ENCODE data around the gene PLPP1.

The PLPP1 gene

GRCh38 chr5:55498457-55498856 lies 36.3 kb downstream of the PLPP1 start:
- DNase-seq, result no peak

GRCh38 chr5:55497712-55498111 lies 37.1 kb downstream of the PLPP1 start:
- no peak for DNase-seq

- no peak for DNase-seq
Measured at GRCh38 chr5:55495216-55495615, 39.5 kb downstream of the PLPP1 start.

- DNase-seq, result no peak
Measured at GRCh38 chr5:55492449-55492848, 42.3 kb downstream of the PLPP1 start.

- DNase-seq, result no peak
Measured at GRCh38 chr5:55485073-55485472, 49.7 kb downstream of the PLPP1 start.

- DNase-seq, result no peak
Measured at GRCh38 chr5:55484531-55484930, 50.2 kb downstream of the PLPP1 start.

GRCh38 chr5:55483885-55484284 lies 50.9 kb downstream of the PLPP1 start:
- no peak for DNase-seq

GRCh38 chr5:55481293-55481855 lies 53.4 kb downstream of the PLPP1 start:
- no peak for DNase-seq

GRCh38 chr5:55480781-55481180 lies 54.0 kb downstream of the PLPP1 start:
- DNase-seq, result no peak

- DNase-seq, result no peak
Measured at GRCh38 chr5:55472642-55473041, 62.1 kb downstream of the PLPP1 start.

GRCh38 chr5:55471468-55471867 lies 63.3 kb downstream of the PLPP1 start:
- DNase-seq, result no peak

GRCh38 chr5:55470282-55470681 lies 64.5 kb downstream of the PLPP1 start:
- no peak for DNase-seq

GRCh38 chr5:55469839-55470238 lies 64.9 kb downstream of the PLPP1 start:
- DNase-seq, result no peak

- DNase-seq, result no peak
Measured at GRCh38 chr5:55467862-55468551, 66.8 kb downstream of the PLPP1 start.

- DNase-seq, result no peak
Measured at GRCh38 chr5:55463613-55464012, 71.2 kb downstream of the PLPP1 start.

- no peak for DNase-seq
Measured at GRCh38 chr5:55459572-55459971, 75.2 kb downstream of the PLPP1 start.

GRCh38 chr5:55456216-55456895 lies 78.4 kb downstream of the PLPP1 start:
- DNase-seq, result no peak

- no peak for DNase-seq
Measured at GRCh38 chr5:55454282-55454681, 80.5 kb downstream of the PLPP1 start.

GRCh38 chr5:55453211-55453610 lies 81.6 kb downstream of the PLPP1 start:
- no peak for DNase-seq

- DNase-seq, result no peak
Measured at GRCh38 chr5:55451976-55452375, 82.8 kb downstream of the PLPP1 start.

- no peak for DNase-seq
Measured at GRCh38 chr5:55450050-55450765, 84.6 kb downstream of the PLPP1 start.

GRCh38 chr5:55446640-55447351 lies 88.0 kb downstream of the PLPP1 start:
- DNase-seq, result no peak

GRCh38 chr5:55445791-55446190 lies 89.0 kb downstream of the PLPP1 start:
- DNase-seq, result no peak

All from DMS79 treated with DMSO at 0.1 percent for 48 hours (cell line).